ENCODE measurements around the gene PRLH. TPM values are rescaled to one million over a fixed set of nuclear protein-coding genes. Genes with fewer than 3 reads are reported as not detected.

The PRLH gene
- polyA plus RNA-seq (ENCODE audit: insufficient read length in 4 of 4) = not detected

DNA sequence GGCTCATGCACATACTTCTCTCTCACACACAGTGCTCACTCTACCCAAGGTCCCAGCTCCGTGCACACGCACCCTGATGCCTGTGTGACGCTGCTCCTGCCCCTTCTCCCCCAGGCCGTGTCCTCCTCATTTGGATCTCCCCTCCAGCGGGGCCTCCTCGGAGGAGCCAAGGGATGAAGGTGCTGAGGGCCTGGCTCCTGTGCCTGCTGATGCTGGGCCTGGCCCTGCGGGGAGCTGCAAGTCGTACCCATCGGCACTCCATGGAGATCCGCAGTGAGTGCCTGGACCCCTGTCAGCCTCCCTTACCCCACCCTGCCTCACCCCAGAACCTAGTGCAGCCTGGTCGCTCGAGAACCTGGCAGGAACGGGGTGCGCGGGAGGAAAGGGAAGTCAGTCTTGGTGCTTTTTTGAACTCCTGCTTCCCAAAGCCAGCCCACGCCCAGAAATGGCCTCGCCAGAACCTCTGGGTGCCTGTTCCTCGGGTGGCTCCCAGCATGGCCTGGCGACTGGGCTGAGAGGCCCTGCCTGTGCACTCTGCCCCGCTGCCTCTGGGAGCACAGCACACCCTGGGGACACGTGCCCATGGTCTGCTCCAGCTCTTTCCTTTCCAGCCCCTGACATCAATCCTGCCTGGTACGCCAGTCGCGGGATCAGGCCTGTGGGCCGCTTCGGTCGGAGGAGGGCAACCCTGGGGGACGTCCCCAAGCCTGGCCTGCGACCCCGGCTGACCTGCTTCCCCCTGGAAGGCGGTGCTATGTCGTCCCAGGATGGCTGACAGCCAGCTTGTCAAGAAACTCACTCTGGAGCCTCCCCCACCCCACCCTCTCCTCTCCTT lies at the start of gene PRLH:
Gene PRLH (plus strand): TSS at position 174 of the 835 bp plus-strand sequence. CDS start 0 bp downstream, at position 174.
- no peak for DNase-seq (ENCODE audit: low read depth in 4 of 4, low spot score in 3 of 4)

DNA sequence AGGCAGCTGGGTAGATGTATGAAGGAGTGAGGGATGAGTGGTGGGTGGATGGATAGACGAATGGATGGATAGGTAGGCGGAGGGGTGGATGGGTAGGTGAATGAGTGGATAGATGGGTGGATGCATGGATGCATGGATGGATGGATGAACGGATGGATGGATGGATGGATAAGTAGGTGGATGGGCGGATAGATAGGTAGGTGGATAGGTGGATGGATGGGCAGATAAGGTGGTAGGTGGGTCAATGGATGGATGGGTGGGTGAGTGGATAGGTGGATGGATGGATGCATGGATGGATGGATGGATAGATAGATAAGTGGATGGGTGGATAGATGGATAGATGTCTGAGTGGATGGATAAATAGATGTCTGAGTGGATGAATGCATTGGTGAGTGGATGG lies 49.2 kb upstream of the PRLH start:
- no peak for DNase-seq (ENCODE audit: low read depth in 4 of 4, low spot score in 3 of 4)

GRCh38 chr2:237517990-237518389 lies 48.4 kb upstream of the PRLH start:
- DNase-seq (ENCODE audit: low read depth in 4 of 4, low spot score in 3 of 4) = no peak

GRCh38 chr2:237519506-237520245 lies 46.7 kb upstream of the PRLH start:
- DNase-seq (ENCODE audit: low read depth in 4 of 4, low spot score in 3 of 4) = no peak

DNA sequence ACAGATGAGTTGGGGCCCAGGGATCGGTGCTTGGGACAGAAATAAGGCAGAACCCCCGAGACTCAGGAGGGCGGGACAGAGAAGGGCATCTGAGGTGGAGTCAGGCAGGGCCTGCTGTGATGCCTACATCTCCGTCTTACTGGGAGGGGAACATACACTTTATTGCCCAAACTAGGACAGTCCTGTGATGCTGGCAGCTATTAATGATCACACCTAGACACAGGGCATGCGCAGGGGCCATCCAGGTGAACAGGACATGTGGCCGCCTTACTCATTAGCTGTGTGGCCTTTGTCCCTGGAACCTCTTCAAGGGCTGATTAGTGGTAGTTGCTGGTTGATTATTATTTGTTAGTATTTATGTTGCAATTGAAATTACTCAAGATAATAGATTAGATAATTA lies 46.1 kb upstream of the PRLH start:
- DNase-seq (ENCODE audit: low read depth in 4 of 4, low spot score in 3 of 4) = no peak

- DNase-seq (ENCODE audit: low read depth in 4 of 4, low spot score in 3 of 4) = no peak
Measured at GRCh38 chr2:237524631-237525030, 41.7 kb upstream of the PRLH start.

GRCh38 chr2:237525559-237526157 lies 40.7 kb upstream of the PRLH start:
- no peak for DNase-seq (ENCODE audit: low read depth in 4 of 4, low spot score in 3 of 4)

GRCh38 chr2:237527233-237527632 lies 39.1 kb upstream of the PRLH start:
- DNase-seq (ENCODE audit: low read depth in 4 of 4, low spot score in 3 of 4) = no peak

DNA sequence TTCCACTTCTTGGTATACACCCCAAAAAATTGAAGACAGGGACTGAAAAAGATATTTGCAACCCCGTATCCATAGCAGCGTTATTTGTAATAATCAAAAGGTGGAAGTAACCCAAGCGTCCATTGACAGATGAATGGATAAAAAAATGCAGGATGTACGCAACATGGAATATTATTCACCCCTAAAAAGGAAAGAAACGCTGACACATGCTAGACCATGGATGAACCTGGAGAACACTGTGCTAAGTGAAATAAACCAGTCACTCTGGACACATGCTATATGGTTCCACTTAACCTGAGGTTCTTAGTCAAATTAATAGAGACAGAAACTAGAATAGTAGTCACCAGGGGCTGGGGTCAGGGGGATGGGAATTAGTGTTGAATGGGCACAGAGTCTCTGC lies 38.6 kb upstream of the PRLH start:
- DNase-seq (ENCODE audit: low read depth in 4 of 4, low spot score in 3 of 4) = no peak

GRCh38 chr2:237529452-237530402 lies 36.6 kb upstream of the PRLH start:
- no peak for DNase-seq (ENCODE audit: low read depth in 4 of 4, low spot score in 3 of 4)

- no peak for DNase-seq (ENCODE audit: low read depth in 4 of 4, low spot score in 3 of 4)
Measured at GRCh38 chr2:237530472-237531433, 35.6 kb upstream of the PRLH start.

GRCh38 chr2:237532160-237532559 lies 34.2 kb upstream of the PRLH start:
- no peak for DNase-seq (ENCODE audit: low read depth in 4 of 4, low spot score in 3 of 4)

GRCh38 chr2:237533668-237534161 lies 32.7 kb upstream of the PRLH start:
- no peak for DNase-seq (ENCODE audit: low read depth in 4 of 4, low spot score in 3 of 4)

- no peak for DNase-seq (ENCODE audit: low read depth in 4 of 4, low spot score in 3 of 4)
Measured at GRCh38 chr2:237534380-237534779, 32.0 kb upstream of the PRLH start.

DNA sequence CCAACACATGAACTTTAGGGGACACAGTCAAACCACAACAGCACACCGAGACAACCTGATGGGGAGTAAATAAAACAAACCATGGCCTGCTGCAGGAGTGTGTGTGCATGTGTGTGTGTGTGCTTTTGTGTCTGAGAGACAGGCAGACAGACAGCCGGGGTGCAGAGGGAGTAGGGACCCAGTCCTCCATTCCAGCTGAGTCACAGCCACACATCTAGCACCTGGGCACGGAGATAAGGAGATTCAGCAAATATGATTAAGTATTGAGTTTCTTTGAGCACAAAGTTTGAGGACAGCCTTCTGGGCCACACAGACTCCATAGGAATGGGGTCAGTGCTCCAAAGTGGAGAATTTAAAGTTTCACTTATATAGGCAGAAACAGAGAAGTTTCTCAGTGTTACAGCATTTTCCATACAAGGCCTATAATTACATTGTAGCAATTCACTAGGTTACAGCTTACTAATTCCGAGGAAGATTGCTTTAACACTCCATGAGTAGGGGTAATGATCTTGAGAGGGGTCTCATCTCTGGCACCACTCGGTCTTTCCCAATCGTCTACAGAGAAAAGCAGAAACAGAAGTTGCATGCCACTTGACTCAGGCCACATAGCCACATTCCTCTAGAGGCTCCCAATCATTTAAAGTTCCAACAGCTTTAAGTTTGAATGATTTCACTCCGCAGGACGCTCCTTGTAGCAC lies 30.8 kb upstream of the PRLH start:
- DNase-seq (ENCODE audit: low read depth in 4 of 4, low spot score in 3 of 4) = no peak

- no peak for DNase-seq (ENCODE audit: low read depth in 4 of 4, low spot score in 3 of 4)
Measured at GRCh38 chr2:237536083-237536415, 30.3 kb upstream of the PRLH start.

DNA sequence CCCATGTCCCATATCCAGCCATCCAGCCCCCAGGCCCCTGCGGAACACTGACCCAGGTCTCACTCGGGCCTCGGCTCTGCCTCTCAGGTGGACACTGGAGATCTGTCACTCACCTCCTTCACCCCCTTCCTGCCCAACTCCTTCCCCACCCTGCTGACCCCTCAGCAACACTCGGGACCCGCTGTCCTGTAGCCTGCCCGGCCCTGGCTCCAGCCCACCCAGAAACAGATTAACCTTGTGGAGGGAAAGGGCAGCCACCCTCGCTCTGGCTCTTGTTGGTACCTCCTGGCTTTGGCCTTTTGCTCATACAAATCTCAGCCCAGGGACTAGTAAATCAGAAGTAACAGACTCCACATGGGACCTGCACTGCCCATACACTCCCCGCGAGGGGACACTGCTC lies 29.8 kb upstream of the PRLH start:
- DNase-seq (ENCODE audit: low read depth in 4 of 4, low spot score in 3 of 4) = no peak

DNA sequence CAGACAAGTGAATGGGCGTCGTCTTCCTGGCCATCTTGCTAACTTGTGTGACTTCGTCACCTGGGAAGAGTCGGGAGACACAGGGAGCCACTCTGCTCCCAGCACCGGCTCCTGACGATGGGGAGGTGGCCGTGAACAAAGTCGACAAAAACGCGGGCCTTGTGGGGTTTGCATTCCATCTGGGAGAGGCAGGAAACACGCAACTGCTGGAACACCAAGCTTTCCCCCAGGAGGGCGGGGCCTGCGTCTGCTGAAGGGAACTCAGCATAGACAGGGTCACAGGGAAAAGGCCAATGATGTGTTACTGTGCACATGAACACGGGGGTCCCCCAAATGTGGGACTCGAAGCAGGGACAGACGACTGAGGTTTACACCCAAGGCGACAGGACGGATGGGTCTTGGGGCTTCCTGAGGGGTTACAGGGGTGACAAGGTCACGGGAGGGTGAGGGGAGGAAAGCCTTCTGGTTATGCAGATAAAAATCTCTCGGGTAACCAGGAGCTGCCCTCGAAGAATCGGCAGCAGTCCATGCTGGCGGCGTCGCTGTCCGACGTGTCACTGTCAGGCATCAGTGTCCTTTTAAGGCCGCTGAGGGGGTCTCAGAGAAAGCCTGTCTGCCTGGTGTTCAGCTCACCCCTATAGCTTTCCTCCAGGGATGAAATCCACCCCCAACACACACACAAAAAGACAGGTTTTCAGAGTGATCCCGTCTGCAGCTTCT lies 28.2 kb upstream of the PRLH start:
- DNase-seq (ENCODE audit: low read depth in 4 of 4, low spot score in 3 of 4) = no peak
